DND-41 (cell line): ENCODE data around the gene BACH2.

Source experiments
- ATAC-seq: fragments of 200-7000 bp; cut with Tn5 transposase; 3 replicates; pipeline ENCODE4 v1.9.1; 2021; ENCODE audit warnings: low read depth; ENCODE audit not compliant: insufficient read depth
- DNase-seq: peaks from one replicate; pipeline ENCODE4 v3.0.0-alpha.2; 2020
- H2AFZ ChIP-seq: 2 replicates; pipeline ENCODE4 v1.6.0; 2012; ENCODE audit warnings: low read depth, low read length
- H3K27ac ChIP-seq: 2 replicates; pipeline ENCODE4 v1.5.1; 2012; ENCODE audit warnings: low read length, inconsistent platforms
- H3K27me3 ChIP-seq: fragments of 200-600 bp; sonication (generic); 2 replicates; pipeline ENCODE4 v1.6.0; 2012; ENCODE audit warnings: low read length, mild to moderate bottlenecking, inconsistent platforms; ENCODE audit not compliant: insufficient read depth, poor library complexity
- H3K36me3 ChIP-seq: 2 replicates; pipeline ENCODE4 v1.5.1; 2012; ENCODE audit warnings: low read length, inconsistent platforms; ENCODE audit not compliant: insufficient read depth
- H3K4me1 ChIP-seq: 2 replicates; pipeline ENCODE4 v1.5.1; 2012; ENCODE audit warnings: mild to moderate bottlenecking, low read length; ENCODE audit not compliant: insufficient read depth
- H3K4me2 ChIP-seq: 2 replicates; pipeline ENCODE4 v1.6.0; 2012; ENCODE audit warnings: mild to moderate bottlenecking, moderate library complexity, low read length, inconsistent platforms; ENCODE audit not compliant: insufficient read depth
- H3K4me3 ChIP-seq, 2 experiments: fragments of 200-600 bp in 1 of 2; shearing (Covaris generic) in 1 of 2; 2 replicates each; pipeline ENCODE4 v1.5.1; 2012 to 2016; ENCODE audit warnings: inconsistent platforms in 2 of 2, low read length in 2 of 2, mild to moderate bottlenecking in 2 of 2, low read depth in 1 of 2, moderate library complexity in 1 of 2
- H3K79me2 ChIP-seq: 2 replicates; pipeline ENCODE4 v1.6.0; 2012; ENCODE audit warnings: low read length, inconsistent platforms; ENCODE audit not compliant: insufficient read depth
- H3K9ac ChIP-seq: 2 replicates; pipeline ENCODE4 v1.6.0; 2012; ENCODE audit warnings: low read depth, mild to moderate bottlenecking, inconsistent platforms, low read length, moderate library complexity
- H3K9me3 ChIP-seq: 2 replicates; pipeline ENCODE4 v1.5.1; 2012; ENCODE audit warnings: low read length, moderate library complexity, mild to moderate bottlenecking, inconsistent platforms; ENCODE audit not compliant: insufficient read depth, severe bottlenecking
- H4K20me1 ChIP-seq: 2 replicates; pipeline ENCODE4 v1.6.0; 2012; ENCODE audit warnings: low read length; ENCODE audit not compliant: insufficient read depth
- EZH2 ChIP-seq: IDR thresholded peaks from 3 replicates; pipeline ENCODE4 v1.6.1; 2012; ENCODE audit warnings: borderline replicate concordance, low read depth, mild to moderate bottlenecking, moderate library complexity, low read length, inconsistent platforms; ENCODE audit not compliant: severe bottlenecking
- TF ChIP-seq, protein P1 (sequence below): IDR thresholded peaks from 2 replicates; pipeline ENCODE4 v1.5.1; 2012; ENCODE audit warnings: borderline replicate concordance, low read length, moderate library complexity, mild to moderate bottlenecking; ENCODE audit not compliant: poor library complexity, severe bottlenecking; ENCODE audit errors: extremely low read depth

The BACH2 gene

DNA sequence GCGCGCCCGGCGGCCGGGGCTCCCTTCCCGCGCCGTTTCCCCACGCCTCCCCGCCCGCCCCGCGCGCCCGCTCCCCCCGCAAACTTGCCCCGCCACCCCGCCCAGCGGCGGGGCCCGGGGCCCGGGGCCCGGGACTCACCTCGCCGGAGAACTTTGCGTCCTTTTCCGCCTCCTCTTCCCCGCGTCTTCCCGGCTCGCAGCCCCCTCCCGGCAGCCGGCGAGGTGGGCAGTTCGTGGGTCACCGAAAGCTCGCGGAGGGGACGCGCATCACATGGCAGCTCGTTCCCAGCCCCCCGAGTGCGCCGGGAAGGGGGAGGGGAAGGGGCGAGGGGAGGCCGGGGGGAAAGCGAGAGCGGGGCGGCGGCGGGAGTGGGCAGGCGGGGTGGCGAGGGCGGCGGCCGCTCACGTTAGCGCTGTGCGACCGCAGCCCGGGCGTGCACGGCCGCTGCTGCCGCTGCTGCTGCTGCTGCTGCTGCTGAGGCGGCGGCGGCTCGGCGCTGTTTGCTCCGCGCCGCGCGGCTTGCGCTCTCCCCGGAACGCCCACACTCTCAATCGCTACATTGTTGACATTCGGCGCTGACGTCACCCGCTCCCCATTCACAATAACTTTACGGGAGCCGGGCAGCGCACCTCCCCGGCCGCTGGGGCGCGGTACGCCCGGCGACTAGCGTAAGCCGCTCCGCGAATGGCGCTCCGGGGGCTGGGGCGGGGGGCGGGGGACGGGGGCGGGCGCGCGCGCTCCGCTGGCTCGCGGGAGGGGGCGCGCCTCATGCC, at the start of gene BACH2:
Gene BACH2 (minus strand): TSS at position 503 of the 774 bp plus-strand sequence. CDS start 287,999 bp downstream, outside the sequence.
- TF ChIP-seq, protein P1, sequence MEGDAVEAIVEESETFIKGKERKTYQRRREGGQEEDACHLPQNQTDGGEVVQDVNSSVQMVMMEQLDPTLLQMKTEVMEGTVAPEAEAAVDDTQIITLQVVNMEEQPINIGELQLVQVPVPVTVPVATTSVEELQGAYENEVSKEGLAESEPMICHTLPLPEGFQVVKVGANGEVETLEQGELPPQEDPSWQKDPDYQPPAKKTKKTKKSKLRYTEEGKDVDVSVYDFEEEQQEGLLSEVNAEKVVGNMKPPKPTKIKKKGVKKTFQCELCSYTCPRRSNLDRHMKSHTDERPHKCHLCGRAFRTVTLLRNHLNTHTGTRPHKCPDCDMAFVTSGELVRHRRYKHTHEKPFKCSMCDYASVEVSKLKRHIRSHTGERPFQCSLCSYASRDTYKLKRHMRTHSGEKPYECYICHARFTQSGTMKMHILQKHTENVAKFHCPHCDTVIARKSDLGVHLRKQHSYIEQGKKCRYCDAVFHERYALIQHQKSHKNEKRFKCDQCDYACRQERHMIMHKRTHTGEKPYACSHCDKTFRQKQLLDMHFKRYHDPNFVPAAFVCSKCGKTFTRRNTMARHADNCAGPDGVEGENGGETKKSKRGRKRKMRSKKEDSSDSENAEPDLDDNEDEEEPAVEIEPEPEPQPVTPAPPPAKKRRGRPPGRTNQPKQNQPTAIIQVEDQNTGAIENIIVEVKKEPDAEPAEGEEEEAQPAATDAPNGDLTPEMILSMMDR = no peak
- TF ChIP-seq EZH2 = no peak
- H3K27me3 ChIP-seq = no peaks in the 10 kb centered on the region
- peaks cover 17% of the 10 kb centered on the region for H3K4me1 ChIP-seq
- H3K4me3 ChIP-seq = peak within 1 kb of the TSS; percentile 16 to 60; a peak in 3 of 4 replicates
- peak within 1 kb of the TSS; percentile 55 for H3K9ac ChIP-seq
- H3K36me3 ChIP-seq = no peaks in the 10 kb centered on the region; the same call in 1 of the 2 replicates
- peak within 1 kb of the TSS; percentile 58 for H3K27ac ChIP-seq
- H3K9me3 ChIP-seq = no peaks in the 10 kb centered on the region
- ATAC-seq = peak; percentile 88
- peak within 1 kb of the TSS; percentile 73 for H3K4me2 ChIP-seq
- DNase-seq = peak; percentile 84
- H4K20me1 ChIP-seq = no peaks in the 10 kb centered on the region
- peak within 1 kb of the TSS; percentile 80 for H2AFZ ChIP-seq
- H3K79me2 ChIP-seq = peaks cover 2% of the 10 kb centered on the region; the same call in 1 of the 2 replicates

GRCh38 chr6:90343576-90343975, 46.9 kb upstream of the BACH2 start:
- ATAC-seq = no peak
- no peaks in the 10 kb centered on the region for H4K20me1 ChIP-seq
- H3K36me3 ChIP-seq = no peaks in the 10 kb centered on the region
- no peak overlapping the region for H3K9ac ChIP-seq
- no peaks in the 10 kb centered on the region for H3K4me1 ChIP-seq
- H3K79me2 ChIP-seq = no peaks in the 10 kb centered on the region
- no peak overlapping the region for H3K27ac ChIP-seq
- no peak for DNase-seq
- H3K9me3 ChIP-seq = peaks cover 4% of the 10 kb centered on the region
- H3K4me3 ChIP-seq = no peak overlapping the region
- H2AFZ ChIP-seq = no peak overlapping the region
- no peaks in the 10 kb centered on the region for H3K27me3 ChIP-seq
- no peak overlapping the region for H3K4me2 ChIP-seq
- TF ChIP-seq, protein P1 = no peak
- TF ChIP-seq EZH2 = no peak

DNA sequence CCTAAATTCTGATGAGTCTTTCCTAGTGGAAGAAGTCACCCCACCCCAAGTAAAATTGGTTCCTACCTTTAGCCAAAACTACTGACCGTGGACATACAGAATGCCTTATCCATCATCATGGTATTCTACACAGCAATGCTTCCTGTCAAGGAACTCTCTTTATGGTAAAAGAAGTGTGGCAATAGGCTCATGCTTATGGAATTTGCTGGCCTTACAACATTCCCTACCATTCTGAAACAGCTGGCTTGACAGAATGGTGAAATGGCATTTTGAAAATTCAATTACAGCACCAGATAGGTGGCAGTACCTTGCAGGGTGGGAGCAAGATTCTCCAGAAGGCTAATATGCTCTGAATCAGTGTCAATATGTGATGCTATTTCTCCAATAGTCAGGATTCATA, 41.8 kb upstream of the BACH2 start:
- Histone ChIP-seq H3K36me3 (no peaks in the 10 kb centered on the region), H3K4me3 (no peak overlapping the region), H3K9me3 (peaks cover 6% of the 10 kb centered on the region), H2AFZ (no peak overlapping the region), H3K27ac (no peak overlapping the region), H3K27me3 (no peaks in the 10 kb centered on the region), H4K20me1 (no peaks in the 10 kb centered on the region), H3K4me2 (no peak overlapping the region), H3K4me1 (no peaks in the 10 kb centered on the region), H3K79me2 (no peaks in the 10 kb centered on the region), H3K9ac (no peak overlapping the region)
- DNase-seq (no peak), ATAC-seq (no peak)
- TF ChIP-seq, protein P1 = no peak
- TF ChIP-seq EZH2 = no peak
